Mesenchymal stem cell (in vitro differentiated cells and primary cell): ENCODE data around the gene RPS6KA1.
A peak's percentile ranks its signal among the peaks of the same experiment; 100 is the strongest.
"Not testable (repeated sequence)": the region's sequence is repeated elsewhere in the genome, so short reads cannot be mapped to it uniquely, and the experiment has no call there.

Experiments used
- DNase-seq: peaks from one replicate; pipeline ENCODE4 v3.0.0-alpha.2; 2013
- H2AFZ ChIP-seq: one replicate; pipeline ENCODE4 v1.6.1; 2013; ENCODE audit warnings: low read depth, mild to moderate bottlenecking, control low read depth, inconsistent platforms, low read length, moderate library complexity
- H2AK5ac ChIP-seq: 2 replicates; pipeline ENCODE4 v1.6.1; 2013; ENCODE audit warnings: low read length, moderate library complexity, mild to moderate bottlenecking, inconsistent platforms; ENCODE audit not compliant: severe bottlenecking
- H2BK120ac ChIP-seq: one replicate; pipeline ENCODE4 v1.6.1; 2013; ENCODE audit warnings: low read depth, mild to moderate bottlenecking, inconsistent platforms, low read length, moderate library complexity
- H2BK12ac ChIP-seq, 2 experiments: one replicate each; pipeline ENCODE4 v1.6.1; 2013; ENCODE audit warnings: inconsistent platforms in 2 of 2, low read length in 2 of 2, mild to moderate bottlenecking in 2 of 2, moderate library complexity in 2 of 2, control low read depth in 1 of 2
- H2BK15ac ChIP-seq: one replicate; pipeline ENCODE4 v1.6.1; 2013; ENCODE audit warnings: mild to moderate bottlenecking, low read depth, inconsistent platforms; ENCODE audit not compliant: poor library complexity, severe bottlenecking
- H2BK5ac ChIP-seq: 2 replicates; pipeline ENCODE4 v1.6.1; 2013; ENCODE audit warnings: low read depth, mild to moderate bottlenecking, low read length, control low read depth, inconsistent platforms; ENCODE audit not compliant: poor library complexity, severe bottlenecking
- H3K14ac ChIP-seq, 2 experiments: one replicate each; pipeline ENCODE4 v1.6.1; 2013; ENCODE audit warnings: inconsistent platforms in 2 of 2, low read length in 2 of 2, control low read depth in 1 of 2, mild to moderate bottlenecking in 1 of 2, moderate library complexity in 1 of 2
- H3K18ac ChIP-seq, 2 experiments: one replicate each; pipeline ENCODE4 v1.6.1; 2013; ENCODE audit warnings: inconsistent platforms in 2 of 2, low read length in 2 of 2, control low read depth in 1 of 2, low read depth in 1 of 2, mild to moderate bottlenecking in 1 of 2
- H3K23ac ChIP-seq, 2 experiments: one replicate each; pipeline ENCODE4 v1.6.1; 2013; ENCODE audit warnings: inconsistent platforms in 2 of 2, low read length in 2 of 2, mild to moderate bottlenecking in 2 of 2, moderate library complexity in 2 of 2, control low read depth in 1 of 2
- H3K27ac ChIP-seq: 2 replicates; pipeline ENCODE4 v1.5.1; 2013; ENCODE audit warnings: mild to moderate bottlenecking, moderate library complexity, low read length, control low read depth, inconsistent platforms; ENCODE audit not compliant: poor library complexity, severe bottlenecking
- H3K27me3 ChIP-seq, 2 experiments: 2 replicates each; pipeline versions ENCODE4 v1.6.1 to v1.7.0; 2013; ENCODE audit warnings: low read length in 2 of 2, mild to moderate bottlenecking in 2 of 2, moderate library complexity in 2 of 2, control low read depth in 1 of 2, inconsistent platforms in 1 of 2; ENCODE audit not compliant: control insufficient read depth in 1 of 2, insufficient read depth in 1 of 2
- H3K36me3 ChIP-seq, 2 experiments: 2 replicates each; pipeline versions ENCODE4 v1.6.1 to v1.7.0; 2013; ENCODE audit warnings: low read length in 2 of 2, control low read depth in 1 of 2, inconsistent platforms in 1 of 2, low read depth in 1 of 2, mild to moderate bottlenecking in 1 of 2; ENCODE audit not compliant: insufficient read depth in 2 of 2, control insufficient read depth in 1 of 2
- H3K4ac ChIP-seq, 2 experiments: one replicate each; pipeline ENCODE4 v1.6.1; 2013; ENCODE audit warnings: inconsistent platforms in 2 of 2, low read length in 2 of 2, mild to moderate bottlenecking in 2 of 2, moderate library complexity in 2 of 2, control low read depth in 1 of 2, low read depth in 1 of 2
- H3K4me1 ChIP-seq: 2 replicates; pipeline ENCODE4 v1.6.1; 2013; ENCODE audit warnings: low read depth, low read length, control low read depth; ENCODE audit not compliant: control insufficient read depth, insufficient read depth
- H3K4me2 ChIP-seq: 2 replicates; pipeline ENCODE4 v1.6.1; 2013; ENCODE audit warnings: low read length, mild to moderate bottlenecking, inconsistent platforms; ENCODE audit not compliant: poor library complexity, severe bottlenecking
- H3K4me3 ChIP-seq, 2 experiments: 2 replicates each; pipeline versions ENCODE4 v1.5.1 to v1.7.0; 2013; ENCODE audit warnings: low read length in 2 of 2, mild to moderate bottlenecking in 2 of 2, control low read depth in 1 of 2, low read depth in 1 of 2; ENCODE audit not compliant: insufficient read depth in 1 of 2
- H3K79me1 ChIP-seq: replicated peaks from 2 replicates; pipeline ENCODE4 v1.6.1; 2013; ENCODE audit warnings: mild to moderate bottlenecking, control low read depth, low read length, inconsistent platforms; ENCODE audit not compliant: poor library complexity, severe bottlenecking
- H3K9ac ChIP-seq: 2 replicates; pipeline ENCODE4 v1.7.0; 2013; ENCODE audit warnings: mild to moderate bottlenecking, low read length, moderate library complexity
- H3K9me3 ChIP-seq: 2 replicates; pipeline ENCODE4 v1.7.0; 2013; ENCODE audit warnings: mild to moderate bottlenecking, low read length; ENCODE audit not compliant: control insufficient read depth
- H4K8ac ChIP-seq: one replicate; pipeline ENCODE4 v1.6.1; 2013; ENCODE audit warnings: inconsistent platforms, mild to moderate bottlenecking, low read length, moderate library complexity
- H4K91ac ChIP-seq: one replicate; pipeline ENCODE4 v1.6.1; 2013; ENCODE audit warnings: mild to moderate bottlenecking, low read length, inconsistent platforms
- WGBS: methylation state at CpG from one replicate; pipeline ENCODE4 v1.1.7; 2013; ENCODE audit warnings: mixed read lengths; 5-methylcytosine and 5-hydroxymethylcytosine counted together

The RPS6KA1 gene

GRCh38 chr1:26500488-26501175, 28.9 kb upstream of the RPS6KA1 start:
- 1% methylated on average over 67 of the region's 74 CpGs for WGBS

DNA sequence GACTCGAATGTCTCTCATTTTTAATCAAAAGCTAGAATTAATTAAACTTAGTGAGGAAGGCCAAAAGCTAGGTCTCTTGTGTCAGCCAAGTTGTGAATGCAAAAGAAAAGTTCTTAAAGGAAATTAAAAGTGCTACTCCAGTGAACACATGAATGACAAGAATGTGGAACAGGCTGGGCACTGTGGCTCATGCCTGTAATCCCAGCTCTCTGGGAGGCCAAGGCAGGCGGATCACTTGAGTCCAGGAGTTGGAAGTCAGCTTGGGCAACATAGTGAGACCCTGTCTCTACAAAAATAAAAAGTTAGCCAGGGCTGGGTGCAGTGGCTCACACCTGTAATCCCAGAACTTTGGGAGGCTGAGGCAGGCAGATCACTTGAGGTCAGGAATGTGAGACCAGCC, 18.9 kb upstream of the RPS6KA1 start:
- 63% methylated on average over 1 of the region's 2 CpGs for WGBS
- H3K27me3 ChIP-seq, H3K4me1 ChIP-seq: not testable (repeated sequence)

More at GRCh38 chr1:26500488-26501175, 28.9 kb upstream of the RPS6KA1 start:
- Histone ChIP-seq H2BK15ac (peak overlapping the region; percentile 99), H4K91ac (peak overlapping the region; percentile 99), H2BK12ac (peak overlapping the region; percentile 72 to 80), H3K9ac (peak overlapping the region; percentile 88), H2AK5ac (no peak overlapping the region), H3K27ac (peak overlapping the region; percentile 90), H3K9me3 (no peaks in the 10 kb centered on the region), H2AFZ (peak overlapping the region; percentile 79), H3K23ac (peak overlapping the region in 1 of 2 experiments; percentile 79), H2BK5ac (peak overlapping the region; percentile 69), H2BK120ac (peak overlapping the region; percentile 96), H3K4me3 (peak overlapping the region; percentile 73 to 84), H3K18ac (peak overlapping the region; percentile 94 to 98), H3K36me3 (no peaks in the 10 kb centered on the region), H3K4me2 (peak overlapping the region; percentile 98), H3K14ac (peak overlapping the region; percentile 8 to 92), H3K79me1 (peaks cover 3% of the 10 kb centered on the region), H3K4me1 (peaks cover 3% of the 10 kb centered on the region), H3K4ac (peak overlapping the region; percentile 96 to 97), H3K27me3 (no peaks in the 10 kb centered on the region), H4K8ac (peak overlapping the region; percentile 98)
- peak; percentile 75 for DNase-seq

DNA sequence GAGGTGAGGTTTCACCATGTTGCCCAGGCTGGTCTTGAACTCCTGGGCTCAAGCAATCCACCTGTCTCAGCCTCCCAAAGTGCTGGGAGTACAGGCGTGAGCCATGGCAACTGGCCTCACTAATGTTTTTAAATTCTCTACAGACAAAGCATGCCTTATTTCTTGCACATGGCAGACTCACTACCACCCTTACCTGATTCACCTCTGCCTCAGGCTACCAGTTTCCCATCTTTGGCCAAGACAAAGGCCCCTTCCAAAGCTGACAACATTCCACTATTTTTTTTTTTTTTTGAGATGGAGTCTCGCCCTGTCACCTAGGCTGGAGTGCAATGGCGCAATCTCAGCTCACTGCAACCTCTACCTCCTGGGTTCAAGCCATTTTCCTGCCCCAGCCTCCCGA, 13.7 kb upstream of the RPS6KA1 start:
- H4K8ac ChIP-seq, H3K27ac ChIP-seq: not testable (repeated sequence)

More for the DNA sequence above, 18.9 kb upstream of the RPS6KA1 start:
- H3K14ac ChIP-seq, H3K4me3 ChIP-seq, H2AFZ ChIP-seq, DNase-seq, H3K4ac ChIP-seq, H2AK5ac ChIP-seq, H4K91ac ChIP-seq, H2BK12ac ChIP-seq, H2BK15ac ChIP-seq, H3K4me2 ChIP-seq, H3K23ac ChIP-seq, H2BK120ac ChIP-seq, H3K9me3 ChIP-seq, H3K36me3 ChIP-seq, H3K9ac ChIP-seq, H4K8ac ChIP-seq, H3K79me1 ChIP-seq, H2BK5ac ChIP-seq, H3K18ac ChIP-seq: not testable (repeated sequence)
- H3K27ac ChIP-seq, result peak overlapping the region; percentile 85

DNA sequence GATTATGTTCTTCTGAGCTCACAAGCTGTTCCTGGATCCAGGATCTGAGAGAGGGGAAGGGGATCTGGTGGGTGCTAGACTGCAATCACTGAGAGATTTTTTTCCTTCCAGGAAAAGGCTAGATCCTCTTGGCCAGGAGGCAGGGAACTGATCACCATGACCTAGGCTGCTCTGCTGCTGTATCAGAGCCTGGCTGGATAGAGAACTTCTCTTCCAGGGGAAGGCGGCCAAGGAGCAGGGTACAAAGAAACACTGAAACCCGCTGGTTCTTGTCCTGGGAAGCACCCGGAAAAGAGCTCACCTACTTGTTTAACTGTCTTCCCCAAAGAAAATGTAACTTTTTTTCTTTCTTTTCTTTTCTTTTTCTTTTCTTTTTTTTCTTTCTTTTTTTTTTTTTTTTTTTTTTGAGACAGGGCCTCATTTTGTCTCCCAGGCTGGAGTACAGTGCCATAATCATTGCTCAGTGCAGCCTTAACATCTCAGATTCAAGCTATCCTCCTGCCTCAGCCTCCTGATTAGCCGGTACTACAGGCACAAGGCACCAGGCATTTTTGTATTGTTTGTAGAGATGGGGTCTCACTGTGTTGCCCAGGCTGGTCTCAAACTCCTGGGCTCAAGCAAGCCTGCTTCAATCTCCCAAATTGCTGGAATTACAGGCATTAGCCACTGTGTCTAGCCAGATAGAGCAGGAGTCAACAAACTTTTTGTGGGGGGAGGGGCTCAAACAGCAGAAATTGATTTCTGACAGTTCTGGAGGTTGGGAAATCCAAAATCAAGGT, 12.4 kb upstream of the RPS6KA1 start:
- no peak overlapping the region for H3K9ac ChIP-seq
- H2BK5ac ChIP-seq, result no peak overlapping the region
- no peak overlapping the region for H3K27ac ChIP-seq
- H3K4ac ChIP-seq, result no peak overlapping the region
- no peak overlapping the region for H2BK12ac ChIP-seq
- no peak overlapping the region for H4K91ac ChIP-seq
- no peak overlapping the region for H2AFZ ChIP-seq
- H4K8ac ChIP-seq, result no peak overlapping the region
- no peak overlapping the region for H2BK15ac ChIP-seq
- no peak overlapping the region for H3K14ac ChIP-seq
- H3K4me3 ChIP-seq, result no peak overlapping the region
- no peak for DNase-seq
- no peak overlapping the region for H2BK120ac ChIP-seq
- WGBS, result 97% methylated on average over 4 of the region's 4 CpGs
- no peak overlapping the region for H3K4me2 ChIP-seq
- no peak overlapping the region for H3K18ac ChIP-seq
- no peaks in the 10 kb centered on the region for H3K79me1 ChIP-seq
- no peak overlapping the region for H3K23ac ChIP-seq
- no peaks in the 10 kb centered on the region for H3K36me3 ChIP-seq
- no peaks in the 10 kb centered on the region for H3K4me1 ChIP-seq
- peaks cover 3% of the 10 kb centered on the region for H3K9me3 ChIP-seq
- no peak overlapping the region for H2AK5ac ChIP-seq
- peaks cover 7 to 9% of the 10 kb centered on the region in 2 experiments for H3K27me3 ChIP-seq

More for the DNA sequence above, 13.7 kb upstream of the RPS6KA1 start:
- not testable (repeated sequence) for H2BK120ac ChIP-seq, H3K4me1 ChIP-seq, DNase-seq, H3K4me2 ChIP-seq, H3K23ac ChIP-seq, H2AK5ac ChIP-seq, H2BK15ac ChIP-seq, H3K79me1 ChIP-seq, H2AFZ ChIP-seq, H3K9ac ChIP-seq, H2BK12ac ChIP-seq, H3K18ac ChIP-seq, H3K36me3 ChIP-seq, H3K4me3 ChIP-seq, H3K4ac ChIP-seq, H3K27me3 ChIP-seq, H4K91ac ChIP-seq, H2BK5ac ChIP-seq, H3K14ac ChIP-seq, H3K9me3 ChIP-seq
- 91% methylated on average over 4 of the region's 4 CpGs for WGBS
